RWPE2 (cell line): ENCODE results near the gene CCNA2.
A peak's percentile ranks its signal among the peaks of the same experiment; 100 is the strongest.

ENCODE experiments used
- ATAC-seq: fragments of 200-7000 bp; cut with Tn5 transposase; 3 replicates; pipeline ENCODE4 v1.9.1; 2021; ENCODE audit warnings: low read depth
- DNase-seq: peaks from one replicate; pipeline ENCODE4 v3.0.0-alpha.2; 2020; ENCODE audit warnings: low spot score
- H3K27ac ChIP-seq: fragments of 450-650 bp; 2 replicates; pipeline ENCODE4 v1.5.1; 2017; ENCODE audit warnings: mild to moderate bottlenecking; ENCODE audit not compliant: poor library complexity, severe bottlenecking
- H3K27me3 ChIP-seq: fragments of 250-450 bp; sonication (Bioruptor Pico); 2 replicates; pipeline ENCODE4 v1.5.1; 2021; ENCODE audit warnings: mild to moderate bottlenecking, moderate library complexity; ENCODE audit not compliant: insufficient read depth, poor library complexity, severe bottlenecking
- H3K36me3 ChIP-seq: fragments of 250-450 bp; sonication (Bioruptor Pico); 2 replicates; pipeline ENCODE4 v1.5.1; 2020; ENCODE audit warnings: low read depth, mild to moderate bottlenecking, moderate library complexity
- H3K4me1 ChIP-seq: fragments of 250-450 bp; sonication (Bioruptor Pico); 2 replicates; pipeline ENCODE4 v1.5.1; 2021; ENCODE audit warnings: mild to moderate bottlenecking, moderate library complexity; ENCODE audit not compliant: insufficient read depth, poor library complexity, severe bottlenecking
- H3K4me3 ChIP-seq: fragments of 250-450 bp; sonication (Bioruptor Pico); 2 replicates; pipeline ENCODE4 v1.5.1; 2021; ENCODE audit warnings: mild to moderate bottlenecking, moderate library complexity; ENCODE audit not compliant: severe bottlenecking
- H3K9me3 ChIP-seq: fragments of 250-450 bp; sonication (Bioruptor Pico); 2 replicates; pipeline ENCODE4 v1.5.1; 2021; ENCODE audit warnings: mild to moderate bottlenecking, moderate library complexity; ENCODE audit not compliant: severe bottlenecking
- CTCF ChIP-seq: fragments of 450-650 bp; IDR thresholded peaks from one replicate; pipeline ENCODE4 v1.5.1; 2017; ENCODE audit warnings: mild to moderate bottlenecking, moderate library complexity; ENCODE audit not compliant: poor library complexity, severe bottlenecking

Gene CCNA2

GRCh38 chr4:121784975-121785374 is 38.7 kb downstream of the CCNA2 start:
- peak overlapping the region; percentile 51 for H3K27ac ChIP-seq
- peak; percentile 98 for ATAC-seq
- H3K4me1 ChIP-seq = peaks cover 21% of the 10 kb centered on the region
- no peak overlapping the region for H3K4me3 ChIP-seq
- TF ChIP-seq CTCF = no peak
- H3K36me3 ChIP-seq = no peaks in the 10 kb centered on the region
- peak; percentile 68 for DNase-seq
- H3K9me3 ChIP-seq = no peaks in the 10 kb centered on the region
- H3K27me3 ChIP-seq = no peaks in the 10 kb centered on the region

- H3K4me3 ChIP-seq = no peak overlapping the region
- no peaks in the 10 kb centered on the region for H3K36me3 ChIP-seq
- no peak for DNase-seq
- H3K4me1 ChIP-seq = peaks cover 15% of the 10 kb centered on the region
- no peak for TF ChIP-seq CTCF
- ATAC-seq = no peak
- no peaks in the 10 kb centered on the region for H3K9me3 ChIP-seq
- no peaks in the 10 kb centered on the region for H3K27me3 ChIP-seq
- peak overlapping the region; percentile 51 for H3K27ac ChIP-seq
Measured at GRCh38 chr4:121784401-121784800, 39.3 kb downstream of the CCNA2 start.

GRCh38 chr4:121783210-121783609 is 40.5 kb downstream of the CCNA2 start:
- no peak for DNase-seq

GRCh38 chr4:121778991-121779628 is 44.6 kb downstream of the CCNA2 start:
- Histone ChIP-seq H3K27me3 (no peaks in the 10 kb centered on the region), H3K36me3 (no peaks in the 10 kb centered on the region), H3K27ac (no peak overlapping the region), H3K4me1 (no peaks in the 10 kb centered on the region), H3K4me3 (no peak overlapping the region), H3K9me3 (no peaks in the 10 kb centered on the region)
- no peak for TF ChIP-seq CTCF
- no peak for DNase-seq
- ATAC-seq = no peak

More at GRCh38 chr4:121783210-121783609, 40.5 kb downstream of the CCNA2 start:
- ATAC-seq = no peak
- Histone ChIP-seq H3K27ac (no peak overlapping the region), H3K36me3 (no peaks in the 10 kb centered on the region), H3K4me3 (no peak overlapping the region), H3K9me3 (no peaks in the 10 kb centered on the region), H3K4me1 (peaks cover 14% of the 10 kb centered on the region), H3K27me3 (no peaks in the 10 kb centered on the region)
- no peak for TF ChIP-seq CTCF

GRCh38 chr4:121777625-121778024 is 46.1 kb downstream of the CCNA2 start:
- no peak overlapping the region for H3K27ac ChIP-seq
- no peaks in the 10 kb centered on the region for H3K27me3 ChIP-seq
- no peaks in the 10 kb centered on the region for H3K9me3 ChIP-seq
- H3K36me3 ChIP-seq = no peaks in the 10 kb centered on the region
- no peak overlapping the region for H3K4me3 ChIP-seq
- DNase-seq (no peak), ATAC-seq (no peak)
- H3K4me1 ChIP-seq = no peaks in the 10 kb centered on the region
- TF ChIP-seq CTCF = no peak
